Measurements from ENCODE around the gene WNT11.

DNA sequence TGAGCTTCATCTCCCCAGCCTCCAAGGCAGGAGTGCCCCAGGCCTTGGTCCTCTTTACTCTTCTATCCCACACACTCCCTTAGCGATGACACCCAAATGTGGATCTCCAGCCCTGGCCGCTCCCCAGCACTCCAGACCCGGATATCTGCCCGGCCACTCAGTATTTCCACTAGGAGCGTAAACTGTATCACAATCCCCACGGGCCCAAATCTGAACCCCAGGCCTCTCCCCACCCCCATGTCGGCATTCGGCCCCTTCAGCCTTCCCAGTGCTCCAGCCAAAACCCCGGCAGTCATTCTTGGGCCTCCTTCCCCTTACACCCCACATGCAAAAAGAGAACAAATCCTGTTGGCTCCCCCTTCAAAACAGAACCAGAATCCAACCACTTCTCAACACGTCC lies 20.8 kb downstream of the WNT11 start:
- TF ChIP-seq, protein P1, sequence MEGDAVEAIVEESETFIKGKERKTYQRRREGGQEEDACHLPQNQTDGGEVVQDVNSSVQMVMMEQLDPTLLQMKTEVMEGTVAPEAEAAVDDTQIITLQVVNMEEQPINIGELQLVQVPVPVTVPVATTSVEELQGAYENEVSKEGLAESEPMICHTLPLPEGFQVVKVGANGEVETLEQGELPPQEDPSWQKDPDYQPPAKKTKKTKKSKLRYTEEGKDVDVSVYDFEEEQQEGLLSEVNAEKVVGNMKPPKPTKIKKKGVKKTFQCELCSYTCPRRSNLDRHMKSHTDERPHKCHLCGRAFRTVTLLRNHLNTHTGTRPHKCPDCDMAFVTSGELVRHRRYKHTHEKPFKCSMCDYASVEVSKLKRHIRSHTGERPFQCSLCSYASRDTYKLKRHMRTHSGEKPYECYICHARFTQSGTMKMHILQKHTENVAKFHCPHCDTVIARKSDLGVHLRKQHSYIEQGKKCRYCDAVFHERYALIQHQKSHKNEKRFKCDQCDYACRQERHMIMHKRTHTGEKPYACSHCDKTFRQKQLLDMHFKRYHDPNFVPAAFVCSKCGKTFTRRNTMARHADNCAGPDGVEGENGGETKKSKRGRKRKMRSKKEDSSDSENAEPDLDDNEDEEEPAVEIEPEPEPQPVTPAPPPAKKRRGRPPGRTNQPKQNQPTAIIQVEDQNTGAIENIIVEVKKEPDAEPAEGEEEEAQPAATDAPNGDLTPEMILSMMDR (optimal IDR thresholded peaks at IDR 0.05 in 1 of 3, IDR thresholded peaks at IDR 0.05 in 1 of 3, conservative IDR thresholded peaks at IDR 0.05 in 1 of 3; ENCODE audit: extremely low read depth in 1 of 3, insufficient read depth in 2 of 3, low read length in 3 of 3): no peak
- TF ChIP-seq EZH2 (IDR thresholded peaks at IDR 0.05; ENCODE audit: low read length): no peak

Data from keratinocyte (primary cell).